ENCODE data around the gene LMNTD2. TPM values are rescaled to one million over a fixed set of nuclear protein-coding genes. Genes with fewer than 3 reads are reported as not detected.

The LMNTD2 gene
- total and polyA plus RNA-seq, 2 of the 13 experiments (the other 11 are each of a cell fraction or from before 2014, with no cell fraction given): 1.1 to 3.1 TPM

- TF ChIP-seq PHF5A (CRISPR knock-in tag; IDR thresholded peaks at IDR 0.05; ENCODE audit: low read depth, unreplicated experiment): no peak
- TF ChIP-seq IRF2 (CRISPR knock-in tag; IDR thresholded peaks at IDR 0.05): no peak
- TF ChIP-seq MXD1 (CRISPR knock-in tag; IDR thresholded peaks at IDR 0.05): 0 out of 2 replicates have a peak, but pooled peaks have one; percentile 31
- TF ChIP-seq SOX13 (IDR thresholded peaks at IDR 0.05): no peak
- TF ChIP-seq SOX13 (CRISPR knock-in tag; conservative IDR thresholded peaks at IDR 0.05 in 1 of 2, IDR thresholded peaks at IDR 0.05 in 1 of 2): no peak
- no peak for TF ChIP-seq CC2D1A (CRISPR knock-in tag; IDR thresholded peaks at IDR 0.05)
- TF ChIP-seq IRF1 (CRISPR knock-in tag; IDR thresholded peaks at IDR 0.05; ENCODE audit: low read depth): no peak
- no peak for TF ChIP-seq ARID4A (CRISPR knock-in tag; IDR thresholded peaks at IDR 0.05; ENCODE audit: borderline replicate concordance)
- no peak for TF ChIP-seq ZNF253 (CRISPR knock-in tag; IDR thresholded peaks at IDR 0.05; ENCODE audit: borderline replicate concordance)
- TF ChIP-seq ZBTB21 (CRISPR knock-in tag; IDR thresholded peaks at IDR 0.05): no peak
- TF ChIP-seq PRPF4 (IDR thresholded peaks at IDR 0.05; ENCODE audit: low read depth, low read length, poor library complexity, severe bottlenecking): peak; percentile 66
- TF ChIP-seq ZNF3 (CRISPR knock-in tag; IDR thresholded peaks at IDR 0.05): no peak
- TF ChIP-seq ZNF720 (CRISPR knock-in tag; IDR thresholded peaks at IDR 0.05): no peak
- no peak for TF ChIP-seq ZNF414 (CRISPR knock-in tag; IDR thresholded peaks at IDR 0.05)
- no peak for TF ChIP-seq ZBTB43 (CRISPR knock-in tag; conservative IDR thresholded peaks at IDR 0.05)
Observed at GRCh38 chr11:507727-508515, 52.6 kb downstream of the LMNTD2 start (continued).

Data from HepG2 (cell line).